Ishikawa (cell line): ENCODE measurements around the gene BLCAP.

ENCODE experiments used
- CEBPB ChIP-seq: IDR thresholded peaks from 2 replicates; pipeline ENCODE4 v1.6.1; 2012
- CREB1 ChIP-seq: IDR thresholded peaks from 2 replicates; pipeline ENCODE4 v1.6.1; 2012; ENCODE audit warnings: low read depth
- EGR1 ChIP-seq: IDR thresholded peaks from 2 replicates; pipeline ENCODE4 v1.6.1; 2012
- EP300 ChIP-seq: IDR thresholded peaks from 2 replicates; pipeline ENCODE4 v1.6.1; 2012; ENCODE audit warnings: borderline replicate concordance
- FOXM1 ChIP-seq: IDR thresholded peaks from 2 replicates; pipeline ENCODE4 v1.6.1; 2012; ENCODE audit warnings: low read depth, borderline replicate concordance
- NFIC ChIP-seq: IDR thresholded peaks from 2 replicates; pipeline ENCODE4 v1.6.1; 2012
- TCF12 ChIP-seq: IDR thresholded peaks from 2 replicates; pipeline ENCODE4 v1.6.1; 2012; ENCODE audit warnings: low read depth
- TEAD4 ChIP-seq: IDR thresholded peaks from 2 replicates; pipeline ENCODE4 v1.6.1; 2012
- YY1 ChIP-seq: IDR thresholded peaks from 2 replicates; pipeline ENCODE4 v1.6.1; 2012; ENCODE audit warnings: low read depth
- ZBTB7A ChIP-seq: IDR thresholded peaks from 2 replicates; pipeline ENCODE4 v1.6.1; 2012; ENCODE audit warnings: low read depth
- TF ChIP-seq, protein P1 (sequence below): IDR thresholded peaks from 2 replicates; pipeline ENCODE4 v1.6.1; 2012; ENCODE audit warnings: low read depth, mild to moderate bottlenecking

DNA sequence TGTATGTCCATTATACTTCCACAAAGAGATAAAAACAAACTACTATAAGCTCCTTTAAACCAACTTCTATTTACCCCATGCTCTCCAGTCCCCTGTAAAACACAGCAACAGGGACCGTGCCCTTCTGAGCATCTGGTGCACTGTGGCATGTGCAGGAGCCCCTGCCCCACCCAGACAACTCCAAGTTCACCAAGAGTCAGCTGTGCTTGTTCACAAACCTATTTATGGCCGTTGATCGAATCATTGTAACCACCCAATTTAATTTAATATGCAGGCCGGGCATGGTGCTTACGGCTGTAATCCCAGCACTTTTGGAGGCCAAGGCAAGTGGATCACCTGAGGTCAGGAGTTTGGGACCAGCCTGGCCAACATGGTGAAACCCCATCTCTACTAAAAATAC is 13.7 kb upstream of the BLCAP start:
- no peak for TF ChIP-seq CREB1
- TF ChIP-seq EP300: no peak
- TF ChIP-seq, protein P1, sequence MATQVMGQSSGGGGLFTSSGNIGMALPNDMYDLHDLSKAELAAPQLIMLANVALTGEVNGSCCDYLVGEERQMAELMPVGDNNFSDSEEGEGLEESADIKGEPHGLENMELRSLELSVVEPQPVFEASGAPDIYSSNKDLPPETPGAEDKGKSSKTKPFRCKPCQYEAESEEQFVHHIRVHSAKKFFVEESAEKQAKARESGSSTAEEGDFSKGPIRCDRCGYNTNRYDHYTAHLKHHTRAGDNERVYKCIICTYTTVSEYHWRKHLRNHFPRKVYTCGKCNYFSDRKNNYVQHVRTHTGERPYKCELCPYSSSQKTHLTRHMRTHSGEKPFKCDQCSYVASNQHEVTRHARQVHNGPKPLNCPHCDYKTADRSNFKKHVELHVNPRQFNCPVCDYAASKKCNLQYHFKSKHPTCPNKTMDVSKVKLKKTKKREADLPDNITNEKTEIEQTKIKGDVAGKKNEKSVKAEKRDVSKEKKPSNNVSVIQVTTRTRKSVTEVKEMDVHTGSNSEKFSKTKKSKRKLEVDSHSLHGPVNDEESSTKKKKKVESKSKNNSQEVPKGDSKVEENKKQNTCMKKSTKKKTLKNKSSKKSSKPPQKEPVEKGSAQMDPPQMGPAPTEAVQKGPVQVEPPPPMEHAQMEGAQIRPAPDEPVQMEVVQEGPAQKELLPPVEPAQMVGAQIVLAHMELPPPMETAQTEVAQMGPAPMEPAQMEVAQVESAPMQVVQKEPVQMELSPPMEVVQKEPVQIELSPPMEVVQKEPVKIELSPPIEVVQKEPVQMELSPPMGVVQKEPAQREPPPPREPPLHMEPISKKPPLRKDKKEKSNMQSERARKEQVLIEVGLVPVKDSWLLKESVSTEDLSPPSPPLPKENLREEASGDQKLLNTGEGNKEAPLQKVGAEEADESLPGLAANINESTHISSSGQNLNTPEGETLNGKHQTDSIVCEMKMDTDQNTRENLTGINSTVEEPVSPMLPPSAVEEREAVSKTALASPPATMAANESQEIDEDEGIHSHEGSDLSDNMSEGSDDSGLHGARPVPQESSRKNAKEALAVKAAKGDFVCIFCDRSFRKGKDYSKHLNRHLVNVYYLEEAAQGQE: no peak
- TF ChIP-seq ZBTB7A: no peak
- no peak for TF ChIP-seq CEBPB
- TF ChIP-seq EGR1: no peak
- TF ChIP-seq FOXM1: no peak
- TF ChIP-seq TCF12: no peak
- TF ChIP-seq NFIC: no peak
- TF ChIP-seq TEAD4: no peak
- TF ChIP-seq YY1: no peak
